Measurements from ENCODE around the gene PPP2R2D.
"Not testable (repeated sequence)": the region's sequence is repeated elsewhere in the genome, so short reads cannot be mapped to it uniquely, and the experiment has no call there.

Gene PPP2R2D

DNA sequence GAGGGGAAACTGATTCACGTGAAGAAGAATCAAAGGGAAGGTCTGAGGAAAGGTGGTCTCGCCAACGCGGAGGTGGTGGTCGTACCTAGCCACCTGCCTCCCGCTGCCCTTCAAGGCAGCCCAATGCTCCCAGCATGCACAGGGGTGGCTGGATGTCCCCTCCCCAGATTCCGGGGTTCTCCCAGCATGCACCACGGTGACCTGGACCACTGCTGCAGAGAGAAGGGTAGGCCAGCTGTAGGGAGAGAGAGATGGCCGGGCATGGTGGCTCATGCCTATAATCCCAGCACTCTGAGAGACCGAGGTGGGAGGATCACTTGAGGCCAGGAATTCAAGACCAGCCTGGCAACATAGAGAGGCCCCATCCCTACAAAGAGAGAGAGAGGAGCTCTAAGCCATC, 32.4 kb upstream of the PPP2R2D start:
- no peak for DNase-seq

DNA sequence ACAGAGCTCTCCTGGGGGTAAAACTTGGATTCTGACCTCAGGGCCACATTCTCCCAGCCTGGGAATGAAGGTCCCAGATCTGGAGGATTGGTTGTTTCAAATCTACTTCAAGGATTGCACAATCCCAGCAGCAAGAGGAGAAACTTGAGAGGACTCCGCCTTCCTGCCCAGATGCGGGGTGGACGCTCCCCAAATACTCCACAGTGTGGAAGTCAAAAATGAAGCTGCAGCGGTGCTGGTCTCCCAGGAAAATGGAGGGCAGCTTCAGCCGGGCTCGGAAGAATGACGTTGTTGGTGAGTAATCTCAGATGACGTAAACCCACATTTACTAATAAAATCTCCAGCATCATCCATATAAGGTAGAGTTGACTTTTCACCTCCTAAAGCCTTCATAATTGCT, 31.5 kb upstream of the PPP2R2D start:
- no peak for DNase-seq

DNA sequence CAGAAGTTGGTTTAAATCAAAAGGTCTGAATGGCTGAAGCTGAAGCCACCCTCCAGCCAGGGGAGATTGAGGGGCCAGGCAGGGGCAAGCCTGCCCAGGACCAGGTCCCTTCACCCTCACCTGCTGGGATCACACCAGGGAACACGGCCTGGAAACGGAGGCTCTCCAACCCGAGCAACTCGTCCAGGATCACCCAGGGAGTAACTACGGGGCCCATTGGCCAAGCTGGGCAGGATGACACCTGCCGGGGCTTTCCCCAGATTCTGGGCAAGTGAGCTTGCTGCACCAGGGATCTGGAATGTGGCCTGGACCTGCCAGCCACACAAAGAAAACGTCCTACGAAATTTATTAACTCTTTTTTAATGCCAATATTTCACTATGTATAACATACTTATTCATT, 30.4 kb upstream of the PPP2R2D start:
- DNase-seq = no peak

DNA sequence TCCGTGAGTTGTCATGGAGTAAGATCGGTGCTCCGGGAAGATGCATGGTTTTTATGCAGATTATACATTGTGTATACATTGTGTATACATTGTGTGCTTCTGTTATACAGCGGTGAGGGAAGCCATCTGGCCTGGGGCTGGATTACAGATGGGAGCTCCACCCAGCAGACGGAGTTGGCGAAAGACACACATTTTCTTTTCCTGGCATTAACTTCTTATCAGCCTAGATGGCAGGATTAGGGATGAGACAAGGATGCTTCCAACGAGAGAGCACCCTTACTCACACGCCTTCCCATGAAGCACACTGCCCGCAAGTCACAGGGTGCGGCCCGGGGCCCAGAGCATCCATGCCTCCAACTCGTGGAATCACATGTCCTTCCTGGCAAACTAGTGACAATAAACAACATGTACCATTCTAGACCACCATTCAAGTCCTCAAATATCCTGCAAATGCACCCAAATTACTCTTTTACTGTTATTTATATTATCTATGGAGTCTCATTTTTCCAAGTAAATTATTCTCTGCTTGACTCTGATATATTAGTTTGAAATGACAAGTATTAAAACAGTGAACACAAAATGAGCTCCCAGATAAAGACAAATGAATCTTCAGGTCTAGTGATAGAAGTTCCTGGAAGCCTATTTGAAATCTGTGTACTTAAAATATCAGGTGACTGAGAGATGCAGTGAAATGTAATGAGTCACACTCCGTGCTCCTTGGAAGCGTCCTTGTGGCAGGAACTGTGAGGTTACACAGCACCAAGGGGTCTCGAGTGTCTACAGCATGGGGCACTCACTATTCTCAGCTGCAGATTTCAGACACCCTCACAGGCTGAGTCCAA, 29.8 kb upstream of the PPP2R2D start:
- no peak for DNase-seq

DNA sequence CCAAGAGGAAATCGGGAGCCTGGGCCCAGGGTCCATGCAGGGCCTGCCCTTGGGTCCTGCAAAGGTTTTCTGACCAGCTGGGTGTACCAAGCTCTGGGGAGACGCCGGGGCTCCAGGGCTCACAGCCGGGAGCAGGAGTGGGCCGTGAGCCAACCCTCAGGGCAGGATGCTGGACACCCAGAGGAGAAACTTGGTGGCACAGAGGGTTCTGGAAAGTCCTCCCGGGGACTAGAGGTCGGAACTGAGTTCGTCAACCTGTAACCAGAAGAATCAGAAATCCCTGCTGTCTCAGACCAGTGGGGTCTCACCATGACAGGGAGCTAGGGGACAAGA, 29.2 kb upstream of the PPP2R2D start:
- no peak for DNase-seq

DNA sequence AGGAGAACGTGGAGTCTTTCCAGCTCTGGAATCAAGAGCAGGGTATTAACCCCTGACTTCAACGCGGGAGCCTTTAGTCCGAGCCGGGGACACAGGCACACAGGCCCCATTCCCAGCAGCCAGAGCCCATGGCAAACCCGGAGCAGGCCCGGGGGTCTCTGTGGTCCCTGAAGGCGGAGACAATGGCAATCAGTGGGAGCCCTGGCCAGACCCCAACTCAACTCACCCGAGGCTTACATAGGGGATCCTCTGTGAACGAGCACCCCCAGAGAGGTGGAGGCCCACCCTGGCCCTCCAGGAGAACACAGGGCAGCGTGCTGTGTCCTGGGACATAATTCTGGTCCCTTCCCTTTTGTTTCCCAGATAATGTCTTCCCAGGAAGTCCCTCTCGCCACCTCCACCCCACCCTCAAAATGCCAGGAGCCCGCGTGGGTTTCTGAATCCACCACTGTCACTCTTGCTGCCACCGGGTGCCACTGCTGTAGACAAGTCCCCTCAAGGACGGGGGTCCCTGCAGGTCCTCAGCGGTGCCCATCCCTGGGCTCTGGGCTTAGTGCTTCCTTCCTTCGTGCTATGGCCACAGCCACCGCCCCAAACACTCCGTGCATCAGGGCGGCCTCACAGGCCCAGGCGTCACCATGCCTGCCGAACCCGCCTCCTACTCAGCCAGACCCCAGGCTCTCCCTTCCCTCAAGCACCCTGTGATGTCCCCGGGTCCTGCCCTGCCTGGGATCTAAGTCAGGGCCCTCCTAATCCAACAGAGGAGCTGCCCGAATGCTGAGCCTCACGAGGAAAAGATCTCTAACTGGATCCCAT, 28.6 kb upstream of the PPP2R2D start:
- no peak for DNase-seq

DNA sequence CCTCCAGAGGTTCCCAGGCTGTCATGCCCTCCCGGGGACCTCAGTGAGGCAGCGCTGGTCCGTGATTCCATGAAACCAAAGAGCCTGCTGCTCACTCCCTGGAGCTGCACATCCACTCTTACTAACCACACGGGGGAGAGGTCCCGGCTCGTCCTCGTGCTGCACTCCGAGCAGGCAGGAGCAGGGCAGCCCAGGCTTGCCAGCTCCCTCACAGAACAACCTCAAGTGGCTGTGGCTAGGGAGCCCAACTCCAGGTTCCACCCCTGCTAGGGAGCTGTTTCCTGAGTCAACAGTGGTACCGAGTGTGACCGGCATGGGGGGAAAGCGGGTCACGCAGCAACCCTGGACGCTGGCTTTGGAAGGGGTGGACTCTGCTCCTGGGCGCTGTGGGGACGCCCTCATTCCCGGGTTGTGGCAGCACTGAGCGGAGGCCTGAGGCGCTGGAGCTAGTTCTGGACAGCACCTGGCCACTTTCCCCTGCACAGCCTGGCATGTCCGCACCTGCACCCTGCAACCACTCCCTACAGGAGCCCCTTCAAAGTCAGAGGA, 27.9 kb upstream of the PPP2R2D start:
- DNase-seq = no peak

DNA sequence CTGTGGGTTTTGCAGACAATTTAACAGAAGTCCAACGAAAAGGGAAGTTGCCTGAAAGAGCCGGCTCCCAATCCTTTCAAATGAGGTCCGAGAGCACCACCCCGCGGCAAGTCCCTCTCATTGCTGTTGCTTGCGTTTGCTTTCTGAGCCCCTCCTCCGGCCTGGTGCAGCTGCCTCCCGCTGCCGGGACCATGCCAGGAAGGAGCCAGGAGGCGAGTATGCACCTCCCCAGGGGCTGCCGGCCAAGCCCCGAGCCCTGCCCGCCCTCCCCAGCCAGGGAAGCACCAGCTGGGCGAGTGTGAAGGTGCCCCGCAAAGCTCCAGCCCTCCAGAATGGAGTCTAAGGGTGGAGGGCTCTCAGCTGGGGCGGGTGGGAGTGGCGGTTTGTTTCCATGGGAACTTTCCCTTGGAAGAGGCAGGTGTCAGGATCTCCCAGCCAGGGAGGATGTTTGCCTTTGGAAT, 25.8 kb upstream of the PPP2R2D start:
- peak in 3 of 5 donors; percentile 27 to 39 (median 28) for DNase-seq

DNA sequence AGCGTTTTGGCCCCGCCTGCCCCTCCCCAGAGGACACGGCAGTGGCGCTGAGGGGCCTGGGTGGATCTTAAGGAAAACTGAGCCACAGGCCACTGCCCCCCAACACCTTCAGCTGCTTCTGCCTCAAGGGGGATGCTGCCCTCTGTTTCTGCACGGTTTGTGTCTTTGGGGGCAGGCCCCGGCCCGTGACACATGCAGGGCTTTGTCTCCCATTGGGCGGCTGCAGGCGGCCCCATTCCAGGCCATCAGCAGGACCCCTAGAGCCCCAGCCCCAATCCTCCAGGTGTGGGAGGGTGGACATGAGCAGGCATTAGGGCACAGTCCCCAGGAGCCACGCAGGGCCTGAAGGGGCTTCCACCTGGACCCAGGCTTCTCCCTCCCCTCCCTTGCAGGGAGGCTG, 25.3 kb upstream of the PPP2R2D start:
- no peak for DNase-seq

DNA sequence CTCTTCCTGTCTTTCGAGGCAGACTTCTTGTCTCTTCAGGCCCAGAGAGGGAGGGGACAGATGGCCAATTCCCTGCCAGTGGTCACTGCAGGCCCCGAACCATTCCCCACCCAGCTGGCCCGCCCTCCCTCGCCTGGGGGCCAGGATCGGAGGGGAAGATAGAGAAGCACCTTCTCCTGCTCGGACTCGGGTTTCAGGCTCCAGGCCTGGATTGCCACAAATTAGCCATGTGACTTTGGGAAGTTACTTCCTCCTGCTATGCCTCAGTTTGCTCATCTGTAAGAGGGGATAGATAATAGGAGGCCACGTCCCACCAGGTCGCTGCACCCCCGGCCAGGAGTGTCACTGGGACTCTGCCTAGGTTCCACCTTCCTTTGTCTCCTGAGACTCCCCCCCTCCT, 24.8 kb upstream of the PPP2R2D start:
- no peak for DNase-seq

DNA sequence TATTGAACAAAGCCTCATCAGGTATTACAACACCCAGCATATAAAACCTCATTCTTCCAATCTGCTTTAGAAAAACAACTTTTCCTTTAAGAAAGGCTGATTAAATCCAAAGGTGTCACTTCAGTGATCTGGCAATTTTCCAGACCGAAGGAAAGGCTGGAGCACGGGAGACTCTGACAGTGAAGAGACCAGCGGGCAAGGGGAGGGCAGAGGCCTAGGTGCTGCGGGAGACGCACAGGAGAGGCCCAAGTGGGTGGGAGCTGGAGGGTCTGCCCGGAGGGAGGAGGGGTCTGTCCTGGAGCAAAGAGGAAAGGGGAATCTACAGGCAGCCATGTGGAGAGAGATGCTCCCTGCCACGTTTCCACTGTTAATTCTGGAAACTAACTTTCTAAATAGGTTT, 24.3 kb upstream of the PPP2R2D start:
- DNase-seq = no peak

DNA sequence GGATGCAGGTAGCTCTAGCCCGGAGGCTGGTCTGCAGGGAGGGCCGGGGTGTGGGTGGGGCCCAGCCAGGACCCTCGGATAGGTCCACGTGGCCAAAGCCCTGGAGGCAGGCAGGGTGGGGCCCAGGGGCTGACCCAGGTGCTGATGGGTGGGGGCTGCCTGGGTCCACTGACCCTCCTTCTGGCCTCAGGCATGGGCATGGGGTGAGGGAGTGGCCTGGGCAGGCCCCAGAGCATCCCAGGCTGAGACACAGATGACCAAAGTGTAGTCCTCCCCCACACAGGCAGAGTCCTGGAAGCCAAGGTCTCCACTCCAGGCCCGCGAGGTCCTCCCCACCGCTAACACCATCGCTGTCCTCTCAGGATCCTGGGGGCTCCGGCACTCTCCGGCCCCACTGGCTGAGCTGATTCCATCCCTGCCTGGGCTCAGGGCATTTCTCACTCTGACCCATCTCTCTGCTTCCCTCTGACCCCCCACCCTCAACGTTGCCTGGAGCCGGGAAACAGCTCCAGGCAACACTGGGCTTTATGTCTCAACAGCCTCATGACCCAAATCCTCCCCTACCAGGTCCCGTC, 20.7 kb upstream of the PPP2R2D start:
- DNase-seq = no peak

DNA sequence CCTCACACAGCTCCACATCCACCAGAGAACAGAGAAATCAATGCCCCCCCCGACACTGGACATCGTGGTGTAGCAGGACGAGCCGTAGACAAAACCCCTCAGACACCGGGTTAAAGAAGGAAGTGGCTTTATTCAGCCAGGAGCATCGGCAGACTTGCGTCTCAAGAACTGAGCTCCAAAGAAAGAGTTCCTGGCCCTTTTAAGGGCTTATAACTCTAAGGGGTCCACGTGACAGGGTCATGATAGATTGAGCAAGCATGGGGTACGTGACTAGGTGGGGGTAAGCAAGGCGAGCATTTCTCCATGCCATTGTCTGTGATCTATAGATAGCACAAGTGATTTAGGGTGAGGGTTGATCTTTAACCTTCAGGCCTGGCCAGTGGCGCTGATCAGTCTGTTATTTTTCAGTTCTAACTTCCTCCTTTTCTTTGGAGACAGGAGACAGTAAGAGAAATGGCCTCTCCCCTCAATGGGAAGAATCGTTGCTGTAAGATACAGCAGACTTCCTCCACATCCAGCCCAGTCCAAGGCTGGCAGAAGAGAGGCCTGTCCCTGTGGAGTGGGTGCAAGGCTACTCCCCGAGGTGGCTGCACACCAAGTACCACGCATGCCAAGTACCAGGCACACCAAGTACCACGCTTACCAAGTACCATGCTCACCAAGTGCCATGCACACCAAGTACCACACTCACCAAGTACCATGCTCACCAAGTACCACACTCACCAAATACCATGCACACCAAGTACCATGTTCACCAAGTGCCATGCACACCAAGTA, 19.5 kb upstream of the PPP2R2D start:
- no peak for DNase-seq

DNA sequence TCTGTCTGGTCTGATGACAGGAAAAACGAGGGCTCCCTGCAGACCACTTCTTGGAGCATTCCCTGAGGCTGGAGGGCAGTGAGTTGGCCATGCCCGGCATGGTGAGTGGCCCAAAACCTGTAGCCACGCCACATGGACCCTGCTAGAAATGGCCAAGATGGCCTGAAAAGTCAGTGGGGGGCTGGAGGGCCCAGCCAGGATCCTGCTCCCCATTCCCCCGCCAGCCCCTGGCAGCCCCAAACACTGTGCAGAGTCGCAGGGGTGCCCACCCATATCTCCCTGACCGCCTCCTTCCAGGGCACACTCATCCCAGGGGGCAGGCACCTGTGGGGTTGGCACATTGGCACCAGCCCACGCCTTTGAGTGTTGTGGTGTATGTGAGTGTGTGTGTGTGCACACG, 18.7 kb upstream of the PPP2R2D start:
- DNase-seq = no peak

DNA sequence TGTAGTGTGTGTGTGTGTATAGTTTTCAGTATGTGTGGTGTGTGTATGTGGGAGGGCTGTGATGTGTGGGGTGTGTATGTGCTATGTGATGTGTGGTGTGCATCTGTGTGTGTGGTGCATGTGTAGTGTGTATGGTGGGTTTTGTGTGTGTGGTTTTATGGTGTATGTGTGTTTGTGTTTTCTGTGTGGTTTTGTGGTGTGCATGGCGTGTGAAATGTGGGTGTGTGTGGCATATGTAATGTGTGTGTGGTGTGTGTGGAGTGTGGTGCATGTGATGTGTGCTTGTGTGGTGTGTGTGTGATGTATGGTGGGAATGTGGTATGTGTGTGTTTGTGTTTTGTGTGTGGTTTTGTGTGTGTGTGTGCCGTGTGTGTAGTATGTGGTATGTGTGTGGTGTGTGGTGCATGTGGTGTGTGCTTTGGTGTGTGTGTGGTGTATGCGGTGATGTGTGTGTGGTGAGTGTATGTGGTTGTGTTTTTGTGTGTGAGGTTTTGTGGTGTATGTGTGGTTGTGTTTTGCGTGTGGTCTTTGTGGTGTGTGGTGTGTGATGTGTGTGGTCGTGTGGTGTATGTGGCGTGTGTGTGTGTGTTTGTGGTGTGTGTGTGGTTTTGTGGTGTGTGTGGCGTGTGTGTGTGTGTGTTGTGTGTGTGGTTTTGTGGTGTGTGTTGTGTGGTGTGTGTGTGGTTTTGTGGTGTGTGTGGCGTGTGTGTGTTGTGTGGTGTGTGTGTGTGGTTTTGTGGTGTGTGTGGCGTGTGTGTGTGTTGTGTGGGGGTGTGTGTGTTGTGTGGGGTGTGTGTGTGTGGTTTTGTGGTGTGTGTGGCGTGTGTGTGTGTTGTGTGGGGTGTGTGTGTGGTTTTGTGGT, 18.0 kb upstream of the PPP2R2D start:
- DNase-seq = no peak

DNA sequence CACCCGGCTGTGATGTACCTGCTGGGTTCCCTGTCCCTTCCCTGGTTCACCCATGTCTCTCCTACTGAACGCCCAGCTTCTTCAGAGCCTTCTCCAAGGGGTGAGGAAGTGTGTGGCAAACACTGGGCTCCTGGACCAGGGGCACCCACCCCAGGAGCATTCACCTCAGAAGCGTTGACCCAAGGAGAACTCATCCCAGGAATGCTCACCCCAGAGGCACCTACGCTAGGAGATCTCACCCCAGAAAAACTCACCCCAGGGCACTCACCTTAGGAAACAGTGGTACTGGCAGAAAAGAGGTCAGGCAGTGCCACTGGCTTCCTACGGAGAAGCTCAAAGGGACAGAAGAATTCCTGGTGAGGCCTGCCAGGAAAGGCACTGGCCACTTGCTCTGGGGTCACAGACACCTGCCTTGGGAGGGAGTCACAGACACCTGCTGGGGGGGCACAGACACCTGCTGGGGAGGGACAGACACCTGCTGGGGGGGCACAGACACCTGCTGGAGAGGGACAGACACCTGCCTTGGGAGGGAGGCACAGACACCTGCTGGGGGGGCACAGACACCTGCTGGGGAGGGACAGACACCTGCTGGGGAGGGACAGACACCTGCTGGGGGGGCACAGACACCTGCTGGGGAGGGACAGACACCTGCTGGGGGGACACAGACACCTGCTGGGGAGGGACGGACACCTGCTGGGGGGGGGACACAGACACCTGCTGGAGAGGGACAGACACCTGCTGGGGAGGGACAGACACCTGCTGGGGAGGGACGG, 17.0 kb upstream of the PPP2R2D start:
- not testable (repeated sequence) for DNase-seq

DNA sequence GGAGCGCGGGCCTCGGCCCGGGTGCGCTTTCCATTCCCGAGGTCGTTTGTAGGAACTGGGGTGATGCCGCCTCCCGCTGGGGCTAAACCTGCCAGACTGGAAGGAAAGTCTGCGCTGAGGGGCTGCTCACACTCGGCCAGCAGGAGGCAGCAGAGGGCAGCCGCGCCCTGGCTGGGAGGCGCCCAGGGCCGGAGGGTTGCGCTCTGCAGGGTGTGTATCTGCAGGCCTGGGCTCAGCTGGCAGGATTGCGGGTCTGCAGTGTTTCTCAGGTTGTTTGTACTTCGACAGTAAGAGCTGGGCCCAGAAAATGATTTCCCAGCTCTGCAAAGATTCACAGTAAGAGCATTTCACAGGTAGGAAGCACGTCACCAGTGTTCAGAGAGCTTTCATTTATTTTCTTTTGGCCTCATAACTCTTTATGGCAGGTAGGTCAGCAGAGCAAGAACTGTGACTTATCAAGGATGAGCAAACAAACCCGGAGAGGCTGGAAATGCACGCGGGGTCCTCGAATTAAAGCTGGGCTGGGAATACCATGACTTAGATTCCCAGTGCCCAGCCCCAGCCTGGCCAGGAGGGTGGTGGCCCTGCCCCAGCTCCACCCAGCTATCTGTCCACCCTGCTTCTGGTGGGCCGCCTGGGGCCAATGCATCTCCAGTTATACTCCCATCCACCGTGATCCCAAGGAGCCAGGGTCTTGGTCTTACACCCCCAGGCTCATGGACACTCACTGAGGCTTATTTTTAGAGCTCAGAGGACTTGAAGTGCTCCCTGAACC, 15.2 kb upstream of the PPP2R2D start:
- peak; percentile 58 to 76 (median 74) for DNase-seq

DNA sequence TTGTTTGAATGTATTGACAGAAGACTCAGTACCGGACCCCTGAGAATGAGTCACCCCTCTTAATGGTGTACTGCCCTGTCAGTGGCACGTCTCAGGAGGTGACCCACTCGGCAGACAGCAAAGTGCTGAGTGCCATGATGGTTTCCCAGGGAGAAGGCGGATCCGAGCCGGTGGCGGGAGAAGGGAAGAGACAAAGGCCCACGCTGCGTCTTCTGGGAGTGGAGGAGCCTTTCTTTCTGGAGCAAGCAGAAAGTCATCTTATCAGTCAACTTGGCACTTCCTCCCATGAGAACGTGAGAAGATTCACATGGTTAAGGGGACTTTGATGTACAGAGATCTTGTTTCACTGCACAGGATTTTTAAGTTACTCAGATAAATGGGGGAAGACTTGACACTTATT, 14.6 kb upstream of the PPP2R2D start:
- no peak for DNase-seq

DNA sequence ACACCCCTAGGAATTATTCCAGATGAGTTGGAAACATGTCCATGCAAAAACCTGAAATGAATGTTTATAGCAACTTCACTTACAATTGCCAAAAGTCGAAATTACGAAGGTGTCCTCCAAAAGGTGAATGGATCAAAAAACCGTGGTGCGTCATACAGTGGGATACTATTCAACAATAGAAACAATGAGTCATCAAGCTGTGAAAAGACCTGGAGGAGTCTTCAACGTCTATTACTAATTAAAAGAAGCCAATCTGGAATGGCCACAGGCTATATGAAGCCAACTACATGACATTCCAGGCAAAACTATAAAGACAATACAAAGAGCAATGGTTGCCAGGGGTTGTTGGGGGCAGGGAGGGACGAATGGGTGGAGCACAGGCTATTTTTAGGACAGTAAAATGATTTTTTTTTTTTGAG, 12.6 kb upstream of the PPP2R2D start:
- DNase-seq = no peak

DNA sequence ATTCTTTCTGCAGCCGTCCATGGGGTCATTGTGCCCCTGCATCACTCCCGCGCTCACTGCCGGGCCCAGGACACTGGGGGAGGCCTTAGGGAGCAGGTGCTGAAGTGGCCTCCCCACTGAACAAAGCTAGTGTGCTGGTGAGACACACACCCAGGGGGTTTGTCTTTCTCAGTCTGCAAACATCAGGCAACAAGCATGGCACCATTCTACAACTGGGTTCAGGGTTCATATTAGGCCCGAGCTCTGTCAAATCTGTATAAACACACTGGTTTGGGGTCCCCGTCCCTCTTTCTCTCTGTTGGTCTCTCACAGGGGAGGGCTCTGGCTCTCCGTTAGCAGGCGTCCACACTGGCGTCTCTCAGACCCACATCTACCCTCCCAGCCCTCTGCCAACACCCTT, 11.1 kb upstream of the PPP2R2D start:
- DNase-seq = no peak
